Spinal cord (tissue), 10 donors: ENCODE measurements around the gene ACTL9. TPM values are rescaled to one million over a fixed set of nuclear protein-coding genes. Genes with fewer than 3 reads are reported as not detected.

Experiments used
- DNase-seq, 6 donors: peaks; one replicate each; pipeline versions ENCODE4 v3.0.0 to v3.0.0-alpha.2; 2013 to 2015; ENCODE audit warnings: low spot score in 6 of 6, low read depth in 4 of 6
- H3K27ac ChIP-seq: one replicate; pipeline ENCODE4 v1.5.1; 2013; ENCODE audit warnings: low read depth, low read length, control low read depth
- H3K27me3 ChIP-seq: one replicate; pipeline ENCODE4 v1.6.1; 2013; ENCODE audit warnings: low read length; ENCODE audit not compliant: control insufficient read depth, insufficient read depth
- H3K36me3 ChIP-seq: one replicate; pipeline ENCODE4 v1.6.1; 2013; ENCODE audit warnings: low read length; ENCODE audit not compliant: control insufficient read depth, insufficient read depth
- H3K4me1 ChIP-seq: one replicate; pipeline ENCODE4 v1.6.1; 2013; ENCODE audit warnings: low read length; ENCODE audit not compliant: control insufficient read depth, insufficient read depth
- H3K4me3 ChIP-seq: one replicate; pipeline ENCODE4 v1.5.1; 2013; ENCODE audit warnings: low read depth, low read length, control low read depth
- H3K9me3 ChIP-seq: one replicate; pipeline ENCODE4 v1.6.1; 2013; ENCODE audit warnings: low read length; ENCODE audit not compliant: control insufficient read depth, insufficient read depth
- WGBS: methylation state at CpG from one replicate; pipeline ENCODE4 v1.1.5; 2013; ENCODE audit warnings: missing lambda C conversion rate; ENCODE audit not compliant: insufficient coverage; 5-methylcytosine and 5-hydroxymethylcytosine counted together
- polyA plus RNA-seq, 2 donors: library from polyadenylated mRNA; unstranded; fragments of 120-200 nt; gene quantifications; one replicate each; pipeline ENCODE4 v1.2.1, GENCODE V29; 2013; ENCODE audit not compliant: insufficient read length in 2 of 2
- total RNA-seq, 2 donors: library from RNA; depleted of rRNA in 1 of 2; stranded (reverse); fragments of 120-200 nt in 1 of 2; fragments of >200 nt in 1 of 2; gene quantifications; one replicate each; pipeline versions ENCODE4 v1.2.3 to v1.2.4, GENCODE V29; 2013 to 2014
- donor health status: healthy.

Gene ACTL9
- total and polyA plus RNA-seq, 4 donors: not detected

GRCh38 chr19:8673276-8673891, 25.2 kb downstream of the ACTL9 start:
- Histone ChIP-seq H3K27me3 (no peaks in the 10 kb centered on the region), H3K4me3 (no peak overlapping the region), H3K27ac (no peak overlapping the region), H3K4me1 (no peaks in the 10 kb centered on the region), H3K36me3 (no peaks in the 10 kb centered on the region), H3K9me3 (no peaks in the 10 kb centered on the region)
- DNase-seq: no peak
- 70% methylated on average over 6 of the region's 6 CpGs for WGBS

GRCh38 chr19:8666814-8667405, 31.7 kb downstream of the ACTL9 start:
- no peaks in the 10 kb centered on the region for H3K9me3 ChIP-seq
- WGBS: 46% methylated on average over 2 of the region's 9 CpGs
- DNase-seq: no peak

GRCh38 chr19:8665468-8666213, 33.0 kb downstream of the ACTL9 start:
- 100% methylated on average over 1 of the region's 3 CpGs for WGBS
- Histone ChIP-seq H3K4me1 (no peaks in the 10 kb centered on the region), H3K9me3 (no peaks in the 10 kb centered on the region), H3K27ac (no peak overlapping the region), H3K4me3 (no peak overlapping the region), H3K36me3 (no peaks in the 10 kb centered on the region), H3K27me3 (no peaks in the 10 kb centered on the region)
- no peak for DNase-seq

More at GRCh38 chr19:8666814-8667405, 31.7 kb downstream of the ACTL9 start:
- Histone ChIP-seq H3K36me3 (no peaks in the 10 kb centered on the region), H3K4me1 (no peaks in the 10 kb centered on the region), H3K27me3 (no peaks in the 10 kb centered on the region), H3K27ac (no peak overlapping the region), H3K4me3 (no peak overlapping the region)

- Histone ChIP-seq H3K4me1 (no peaks in the 10 kb centered on the region), H3K4me3 (no peak overlapping the region), H3K27ac (no peak overlapping the region), H3K9me3 (no peaks in the 10 kb centered on the region), H3K36me3 (no peaks in the 10 kb centered on the region), H3K27me3 (no peaks in the 10 kb centered on the region)
- no peak for DNase-seq
- WGBS: 89% methylated on average over 3 of the region's 4 CpGs
Observed at GRCh38 chr19:8664671-8665057, 33.9 kb downstream of the ACTL9 start.

- Histone ChIP-seq H3K9me3 (no peaks in the 10 kb centered on the region), H3K27me3 (no peaks in the 10 kb centered on the region), H3K4me1 (no peaks in the 10 kb centered on the region), H3K4me3 (no peak overlapping the region), H3K27ac (no peak overlapping the region), H3K36me3 (no peaks in the 10 kb centered on the region)
- 49% methylated on average over 19 of the region's 22 CpGs for WGBS
- no peak for DNase-seq
Observed at GRCh38 chr19:8663920-8664670, 34.5 kb downstream of the ACTL9 start.

GRCh38 chr19:8662263-8662662, 36.3 kb downstream of the ACTL9 start:
- DNase-seq: no peak
- Histone ChIP-seq H3K4me1 (no peaks in the 10 kb centered on the region), H3K9me3 (no peaks in the 10 kb centered on the region), H3K4me3 (no peak overlapping the region), H3K27me3 (no peaks in the 10 kb centered on the region), H3K27ac (no peak overlapping the region), H3K36me3 (no peaks in the 10 kb centered on the region)
- WGBS: 65% methylated on average over 2 of the region's 4 CpGs

GRCh38 chr19:8659905-8660304, 38.7 kb downstream of the ACTL9 start:
- H3K36me3 ChIP-seq: no peaks in the 10 kb centered on the region
- no peak overlapping the region for H3K4me3 ChIP-seq
- H3K9me3 ChIP-seq: no peaks in the 10 kb centered on the region
- H3K4me1 ChIP-seq: no peaks in the 10 kb centered on the region
- no peaks in the 10 kb centered on the region for H3K27me3 ChIP-seq
- H3K27ac ChIP-seq: no peak overlapping the region
- 69% methylated on average over 5 of the region's 7 CpGs for WGBS
- no peak for DNase-seq

- no peak overlapping the region for H3K27ac ChIP-seq
- 81% methylated on average over 5 of the region's 5 CpGs for WGBS
- no peaks in the 10 kb centered on the region for H3K9me3 ChIP-seq
- H3K27me3 ChIP-seq: no peaks in the 10 kb centered on the region
- DNase-seq: no peak
- H3K36me3 ChIP-seq: no peaks in the 10 kb centered on the region
- peaks cover 8% of the 10 kb centered on the region for H3K4me1 ChIP-seq
- no peak overlapping the region for H3K4me3 ChIP-seq
Observed at GRCh38 chr19:8657869-8658268, 40.7 kb downstream of the ACTL9 start.

GRCh38 chr19:8655340-8655709, 43.3 kb downstream of the ACTL9 start:
- WGBS: 84% methylated on average over 12 of the region's 12 CpGs
- Histone ChIP-seq H3K27me3 (no peaks in the 10 kb centered on the region), H3K4me3 (no peak overlapping the region), H3K36me3 (no peaks in the 10 kb centered on the region), H3K27ac (no peak overlapping the region), H3K9me3 (no peaks in the 10 kb centered on the region), H3K4me1 (peaks cover 8% of the 10 kb centered on the region)
- no peak for DNase-seq
